HepG2 (cell line): ENCODE results near the gene NME2. TPM values are rescaled to one million over a fixed set of nuclear protein-coding genes. Genes with fewer than 3 reads are reported as not detected.

ENCODE experiments used
- AGO2 ChIP-seq: fragments of 200-400 bp; formaldehyde crosslinking; optimal IDR thresholded peaks from 2 replicates; pipeline ENCODE3; 2017; ENCODE audit warnings: mild to moderate bottlenecking, low read depth, low read length, moderate library complexity
- AHR ChIP-seq: IDR thresholded peaks from 2 replicates; pipeline ENCODE4 v1.6.1; 2018; ENCODE audit warnings: missing genetic modification reagents, missing compliant biosample characterization
- CHCHD3 ChIP-seq: sonication (generic); formaldehyde crosslinking; IDR thresholded peaks from 2 replicates; pipeline ENCODE4 v1.8.0; 2022; ENCODE audit warnings: mild to moderate bottlenecking, missing genetic modification reagents, moderate library complexity
- FOXC1 ChIP-seq: sonication (generic); formaldehyde crosslinking; IDR thresholded peaks from 2 replicates; pipeline ENCODE4 v1.8.0; 2022; ENCODE audit warnings: mild to moderate bottlenecking, missing genetic modification reagents, borderline replicate concordance
- JUN ChIP-seq: sonication (generic); formaldehyde crosslinking; IDR thresholded peaks from 2 replicates; pipeline ENCODE4 v1.4.0; 2020; ENCODE audit warnings: mild to moderate bottlenecking, missing genetic modification reagents
- KDM1A ChIP-seq: IDR thresholded peaks from 2 replicates; pipeline ENCODE4 v1.6.1; 2016; ENCODE audit warnings: missing compliant biosample characterization
- KLF9 ChIP-seq: IDR thresholded peaks from 2 replicates; pipeline ENCODE4 v1.6.1; 2016; ENCODE audit warnings: low read depth
- SETDB1 ChIP-seq: sonication (generic); formaldehyde crosslinking; IDR thresholded peaks from 2 replicates; pipeline ENCODE4 v1.5.1; 2020; ENCODE audit warnings: missing genetic modification reagents, mild to moderate bottlenecking, borderline replicate concordance
- SRSF9 ChIP-seq: fragments of 200-400 bp; formaldehyde crosslinking; IDR thresholded peaks from 2 replicates; pipeline ENCODE4 v1.6.1; 2018; ENCODE audit warnings: borderline replicate concordance, mild to moderate bottlenecking, low read depth, low read length; ENCODE audit not compliant: insufficient read depth, poor library complexity, severe bottlenecking
- ZMYM2 ChIP-seq: sonication (generic); formaldehyde crosslinking; IDR thresholded peaks from 2 replicates; pipeline ENCODE4 v1.8.0; 2022; ENCODE audit warnings: mild to moderate bottlenecking, missing genetic modification reagents
- ZNF205 ChIP-seq: IDR thresholded peaks from 2 replicates; pipeline ENCODE4 v1.6.1; 2018; ENCODE audit warnings: missing biosample characterization, missing genetic modification reagents
- ZNF501 ChIP-seq: sonication (generic); formaldehyde crosslinking; IDR thresholded peaks from 2 replicates; pipeline ENCODE4 v1.5.1; 2020; ENCODE audit warnings: mild to moderate bottlenecking, moderate library complexity, missing genetic modification reagents
- ZNF589 ChIP-seq: sonication (generic); formaldehyde crosslinking; conservative IDR thresholded peaks from 2 replicates; pipeline ENCODE4 v1.8.0; 2022; ENCODE audit warnings: mild to moderate bottlenecking, moderate library complexity, missing genetic modification reagents
- ZNF83 ChIP-seq: sonication (generic); formaldehyde crosslinking; IDR thresholded peaks from 2 replicates; pipeline ENCODE4 v1.4.0; 2020; ENCODE audit warnings: missing genetic modification reagents, mild to moderate bottlenecking, borderline replicate concordance
- polyA plus RNA-seq, 8 experiments: library from polyadenylated mRNA; depleted of rRNA in 3 of 8; stranded (reverse) in 7 of 8; unstranded in 1 of 8; fragments of >200 nt; fragmentation: Illumina TruSeq in 4 of 8; extraction: Trizol in 4 of 8; gene quantifications; 2 replicates each; pipeline versions ENCODE4 v1.2.1 to v1.2.3, GENCODE V29; 2011 to 2016; ENCODE audit warnings: low read depth in 4 of 8, missing spikeins in 1 of 8, mixed read lengths in 1 of 8; ENCODE audit not compliant: insufficient read depth in 1 of 8
- total RNA-seq, 5 experiments: library from RNA; depleted of rRNA; stranded (reverse); fragments of >200 nt; fragmentation: Illumina TruSeq; extraction: Trizol; gene quantifications; 2 replicates each; pipeline ENCODE4 v1.2.3, GENCODE V29; 2016; ENCODE audit warnings: low read depth in 1 of 5
- TF ChIP-seq, protein P1 (sequence below): sonication (generic); formaldehyde crosslinking; IDR thresholded peaks from 2 replicates; pipeline ENCODE4 v1.5.1; 2020; ENCODE audit warnings: mild to moderate bottlenecking, missing genetic modification reagents, moderate library complexity
- TF ChIP-seq, protein P2 (sequence below): sonication (generic); formaldehyde crosslinking; IDR thresholded peaks from 2 replicates; pipeline ENCODE4 v1.5.0; 2020; ENCODE audit warnings: missing genetic modification reagents
- TF ChIP-seq, protein P3 (sequence below): sonication (generic); formaldehyde crosslinking; IDR thresholded peaks from 2 replicates; pipeline ENCODE4 v1.5.1; 2020; ENCODE audit warnings: missing genetic modification reagents, mild to moderate bottlenecking, borderline replicate concordance
- TF ChIP-seq, protein P4 (sequence below): conservative IDR thresholded peaks from 2 replicates; pipeline ENCODE4 v1.6.1; 2018; ENCODE audit warnings: missing genetic modification reagents
- TF ChIP-seq, protein P5 (sequence below): sonication (generic); formaldehyde crosslinking; IDR thresholded peaks from 2 replicates; pipeline ENCODE4 v1.4.0; 2020; ENCODE audit warnings: mild to moderate bottlenecking, missing genetic modification reagents

The NME2 gene
- total and polyA plus RNA-seq, 2 of the 13 experiments (the other 11 are each of a cell fraction or from before 2014, with no cell fraction given), result 790 to 1,213 TPM

DNA sequence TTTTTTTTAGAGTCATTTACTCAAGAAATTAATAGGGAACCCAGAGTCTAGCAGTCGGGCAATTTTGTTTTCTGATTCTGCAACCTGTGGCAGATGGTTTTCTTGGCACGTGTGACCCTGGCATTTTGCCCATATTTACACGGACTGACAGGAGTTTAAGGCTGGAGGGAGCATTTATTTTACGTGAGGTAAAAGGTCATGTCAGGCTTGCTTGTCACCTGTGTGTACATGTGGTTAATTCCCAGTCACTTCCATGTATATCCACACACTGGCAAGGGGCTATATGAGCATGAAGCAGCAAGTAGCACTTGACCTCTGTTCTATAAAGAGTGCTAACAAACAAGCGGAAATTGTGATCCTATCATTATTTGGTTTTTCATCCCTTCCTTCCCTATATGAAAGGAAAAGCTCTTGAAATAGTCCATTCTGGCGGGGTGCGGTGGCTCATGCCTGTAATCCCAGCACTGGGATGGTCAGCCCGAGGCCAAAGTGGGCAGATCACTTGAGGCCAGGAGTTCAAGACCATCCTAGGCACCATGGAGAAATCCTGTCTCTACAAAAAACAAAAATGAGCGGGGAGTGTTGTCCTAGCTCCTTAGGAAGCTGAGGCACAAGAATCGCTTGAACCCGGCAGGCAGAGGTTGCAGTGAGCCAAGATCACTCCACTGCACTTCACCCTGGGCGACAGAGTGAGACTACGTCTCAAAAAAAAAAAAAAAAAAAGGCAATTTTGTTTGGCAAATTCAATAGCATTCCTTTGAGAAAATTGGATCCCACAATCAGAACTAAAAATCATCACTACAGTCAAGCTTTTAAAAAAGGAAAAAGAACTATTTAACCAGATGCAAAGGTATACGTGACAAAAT, 47.6 kb upstream of the NME2 start (continued):
- TF ChIP-seq, protein P1, sequence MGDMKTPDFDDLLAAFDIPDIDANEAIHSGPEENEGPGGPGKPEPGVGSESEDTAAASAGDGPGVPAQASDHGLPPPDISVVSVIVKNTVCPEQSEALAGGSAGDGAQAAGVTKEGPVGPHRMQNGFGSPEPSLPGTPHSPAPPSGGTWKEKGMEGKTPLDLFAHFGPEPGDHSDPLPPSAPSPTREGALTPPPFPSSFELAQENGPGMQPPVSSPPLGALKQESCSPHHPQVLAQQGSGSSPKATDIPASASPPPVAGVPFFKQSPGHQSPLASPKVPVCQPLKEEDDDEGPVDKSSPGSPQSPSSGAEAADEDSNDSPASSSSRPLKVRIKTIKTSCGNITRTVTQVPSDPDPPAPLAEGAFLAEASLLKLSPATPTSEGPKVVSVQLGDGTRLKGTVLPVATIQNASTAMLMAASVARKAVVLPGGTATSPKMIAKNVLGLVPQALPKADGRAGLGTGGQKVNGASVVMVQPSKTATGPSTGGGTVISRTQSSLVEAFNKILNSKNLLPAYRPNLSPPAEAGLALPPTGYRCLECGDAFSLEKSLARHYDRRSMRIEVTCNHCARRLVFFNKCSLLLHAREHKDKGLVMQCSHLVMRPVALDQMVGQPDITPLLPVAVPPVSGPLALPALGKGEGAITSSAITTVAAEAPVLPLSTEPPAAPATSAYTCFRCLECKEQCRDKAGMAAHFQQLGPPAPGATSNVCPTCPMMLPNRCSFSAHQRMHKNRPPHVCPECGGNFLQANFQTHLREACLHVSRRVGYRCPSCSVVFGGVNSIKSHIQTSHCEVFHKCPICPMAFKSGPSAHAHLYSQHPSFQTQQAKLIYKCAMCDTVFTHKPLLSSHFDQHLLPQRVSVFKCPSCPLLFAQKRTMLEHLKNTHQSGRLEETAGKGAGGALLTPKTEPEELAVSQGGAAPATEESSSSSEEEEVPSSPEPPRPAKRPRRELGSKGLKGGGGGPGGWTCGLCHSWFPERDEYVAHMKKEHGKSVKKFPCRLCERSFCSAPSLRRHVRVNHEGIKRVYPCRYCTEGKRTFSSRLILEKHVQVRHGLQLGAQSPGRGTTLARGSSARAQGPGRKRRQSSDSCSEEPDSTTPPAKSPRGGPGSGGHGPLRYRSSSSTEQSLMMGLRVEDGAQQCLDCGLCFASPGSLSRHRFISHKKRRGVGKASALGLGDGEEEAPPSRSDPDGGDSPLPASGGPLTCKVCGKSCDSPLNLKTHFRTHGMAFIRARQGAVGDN (CRISPR knock-in tag), result no peak
- TF ChIP-seq ZMYM2 (CRISPR knock-in tag) (0 out of 2 replicates have a peak, but pooled peaks have one; percentile 36), AHR (CRISPR knock-in tag) (no peak), KDM1A (CRISPR knock-in tag) (no peak), ZNF501 (CRISPR knock-in tag) (no peak), FOXC1 (CRISPR knock-in tag) (no peak), CHCHD3 (CRISPR knock-in tag) (no peak), ZNF83 (CRISPR knock-in tag) (no peak), AGO2 (no peak), JUN (CRISPR knock-in tag) (no peak), ZNF589 (CRISPR knock-in tag) (no peak), SETDB1 (no peak), SRSF9 (no peak), KLF9 (CRISPR knock-in tag) (no peak), ZNF205 (CRISPR knock-in tag) (no peak)
- TF ChIP-seq, protein P2, sequence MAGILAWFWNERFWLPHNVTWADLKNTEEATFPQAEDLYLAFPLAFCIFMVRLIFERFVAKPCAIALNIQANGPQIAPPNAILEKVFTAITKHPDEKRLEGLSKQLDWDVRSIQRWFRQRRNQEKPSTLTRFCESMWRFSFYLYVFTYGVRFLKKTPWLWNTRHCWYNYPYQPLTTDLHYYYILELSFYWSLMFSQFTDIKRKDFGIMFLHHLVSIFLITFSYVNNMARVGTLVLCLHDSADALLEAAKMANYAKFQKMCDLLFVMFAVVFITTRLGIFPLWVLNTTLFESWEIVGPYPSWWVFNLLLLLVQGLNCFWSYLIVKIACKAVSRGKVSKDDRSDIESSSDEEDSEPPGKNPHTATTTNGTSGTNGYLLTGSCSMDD (CRISPR knock-in tag), result no peak
- TF ChIP-seq, protein P3, sequence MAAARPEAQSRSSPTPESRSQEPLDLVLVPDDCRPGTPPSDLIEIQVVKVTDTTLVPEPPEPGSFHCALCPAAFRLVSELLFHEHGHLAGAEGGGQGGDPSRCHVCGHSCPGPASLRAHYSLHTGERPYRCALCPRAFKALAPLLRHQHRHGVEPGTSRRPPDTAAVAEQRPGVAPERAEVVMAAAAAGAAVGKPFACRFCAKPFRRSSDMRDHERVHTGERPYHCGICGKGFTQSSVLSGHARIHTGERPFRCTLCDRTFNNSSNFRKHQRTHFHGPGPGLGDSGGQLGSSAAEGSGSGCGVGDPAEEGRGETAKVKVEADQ (CRISPR knock-in tag), result no peak
- TF ChIP-seq, protein P4, sequence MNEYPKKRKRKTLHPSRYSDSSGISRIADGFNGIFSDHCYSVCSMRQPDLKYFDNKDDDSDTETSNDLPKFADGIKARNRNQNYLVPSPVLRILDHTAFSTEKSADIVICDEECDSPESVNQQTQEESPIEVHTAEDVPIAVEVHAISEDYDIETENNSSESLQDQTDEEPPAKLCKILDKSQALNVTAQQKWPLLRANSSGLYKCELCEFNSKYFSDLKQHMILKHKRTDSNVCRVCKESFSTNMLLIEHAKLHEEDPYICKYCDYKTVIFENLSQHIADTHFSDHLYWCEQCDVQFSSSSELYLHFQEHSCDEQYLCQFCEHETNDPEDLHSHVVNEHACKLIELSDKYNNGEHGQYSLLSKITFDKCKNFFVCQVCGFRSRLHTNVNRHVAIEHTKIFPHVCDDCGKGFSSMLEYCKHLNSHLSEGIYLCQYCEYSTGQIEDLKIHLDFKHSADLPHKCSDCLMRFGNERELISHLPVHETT (CRISPR knock-in tag), result no peak
- TF ChIP-seq, protein P5, sequence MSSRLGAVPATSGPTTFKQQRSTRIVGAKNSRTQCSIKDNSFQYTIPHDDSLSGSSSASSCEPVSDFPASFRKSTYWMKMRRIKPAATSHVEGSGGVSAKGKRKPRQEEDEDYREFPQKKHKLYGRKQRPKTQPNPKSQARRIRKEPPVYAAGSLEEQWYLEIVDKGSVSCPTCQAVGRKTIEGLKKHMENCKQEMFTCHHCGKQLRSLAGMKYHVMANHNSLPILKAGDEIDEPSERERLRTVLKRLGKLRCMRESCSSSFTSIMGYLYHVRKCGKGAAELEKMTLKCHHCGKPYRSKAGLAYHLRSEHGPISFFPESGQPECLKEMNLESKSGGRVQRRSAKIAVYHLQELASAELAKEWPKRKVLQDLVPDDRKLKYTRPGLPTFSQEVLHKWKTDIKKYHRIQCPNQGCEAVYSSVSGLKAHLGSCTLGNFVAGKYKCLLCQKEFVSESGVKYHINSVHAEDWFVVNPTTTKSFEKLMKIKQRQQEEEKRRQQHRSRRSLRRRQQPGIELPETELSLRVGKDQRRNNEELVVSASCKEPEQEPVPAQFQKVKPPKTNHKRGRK (CRISPR knock-in tag), result no peak
